Measurements from ENCODE around the gene ERG. TPM values are rescaled to one million over a fixed set of nuclear protein-coding genes. Genes with fewer than 3 reads are reported as not detected.

ERG gene
- total RNA-seq, 1 experiment from 2014 or later = not detected

DNA sequence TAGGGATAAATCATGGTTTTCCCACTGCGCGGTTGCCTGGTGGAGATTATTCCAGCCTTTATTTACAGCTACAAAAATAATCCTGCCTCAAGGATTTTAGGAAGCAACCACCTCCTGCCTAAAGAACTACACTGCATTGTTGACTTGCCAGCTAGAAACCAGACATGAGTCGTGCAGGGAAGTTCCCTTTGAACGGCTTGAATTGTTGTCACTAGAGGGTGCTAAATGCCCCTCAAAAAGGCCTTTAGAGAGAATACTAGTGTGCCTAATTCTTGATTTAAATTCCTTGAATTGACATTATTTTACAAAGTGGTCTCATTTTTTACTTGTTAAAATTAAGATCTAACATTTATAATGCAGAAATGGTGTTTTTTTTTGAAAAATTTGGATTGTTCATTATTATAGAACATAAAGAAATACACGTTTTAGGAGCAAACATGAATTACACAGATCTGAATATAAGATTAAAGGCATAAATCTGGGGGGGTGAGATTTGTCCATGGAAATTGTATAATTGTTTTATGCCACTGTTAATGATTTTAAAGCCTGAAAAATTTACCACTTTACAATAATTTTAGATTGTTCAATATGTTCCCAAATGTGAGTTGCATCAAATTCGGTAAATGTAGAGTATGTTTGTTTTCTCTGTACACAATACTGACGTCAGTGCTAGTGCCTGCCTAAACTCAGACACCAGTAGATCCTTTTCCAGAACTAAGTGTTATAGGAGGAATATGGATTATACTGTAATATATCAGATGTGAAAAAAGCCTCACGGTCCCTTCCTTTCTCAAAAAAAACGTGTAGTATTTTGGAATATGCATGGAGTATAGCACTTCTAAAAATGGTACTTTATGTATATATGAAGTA is 7.6 kb upstream of the ERG start:
- DNase-seq (ENCODE audit: low read depth) = peak; percentile 46
- in situ Hi-C loops (cut with HindIII; ENCODE audit: low pct_unique_long_range_greater_than_20kb, low sequenced_read_pairs) = no loop called here

DNA sequence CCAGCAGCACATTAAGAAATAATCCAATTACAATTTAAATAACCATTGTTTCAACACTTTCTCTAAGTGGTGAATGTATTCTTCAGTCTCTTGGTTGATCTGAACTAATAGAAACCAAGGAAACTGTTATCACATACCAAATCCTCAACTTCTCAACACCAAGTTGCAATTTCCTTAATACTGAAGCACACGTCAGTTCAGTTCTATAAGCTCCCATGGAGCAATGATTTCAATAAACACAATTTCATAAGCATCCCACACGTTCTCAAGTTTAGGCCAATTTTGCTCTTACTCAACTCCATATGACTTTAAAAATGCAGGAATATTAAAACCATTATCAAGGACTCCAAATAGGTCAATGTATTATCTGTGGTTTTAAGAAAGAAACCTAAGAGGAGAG is 5.8 kb upstream of the ERG start:
- DNase-seq (ENCODE audit: low read depth) = no peak
- in situ Hi-C loops (cut with HindIII; ENCODE audit: low pct_unique_long_range_greater_than_20kb, low sequenced_read_pairs) = no loop called here

GRCh38 chr21:38503583-38503982 is 5.3 kb upstream of the ERG start:
- DNase-seq (ENCODE audit: low read depth) = no peak
- in situ Hi-C loops (cut with HindIII; ENCODE audit: low pct_unique_long_range_greater_than_20kb, low sequenced_read_pairs) = no loop called here

- in situ Hi-C loops (cut with HindIII; ENCODE audit: low pct_unique_long_range_greater_than_20kb, low sequenced_read_pairs) = no loop called here
These were observed 1.8 kb upstream of the ERG start for GRCh38 chr21:38500073-38500472.

DNA sequence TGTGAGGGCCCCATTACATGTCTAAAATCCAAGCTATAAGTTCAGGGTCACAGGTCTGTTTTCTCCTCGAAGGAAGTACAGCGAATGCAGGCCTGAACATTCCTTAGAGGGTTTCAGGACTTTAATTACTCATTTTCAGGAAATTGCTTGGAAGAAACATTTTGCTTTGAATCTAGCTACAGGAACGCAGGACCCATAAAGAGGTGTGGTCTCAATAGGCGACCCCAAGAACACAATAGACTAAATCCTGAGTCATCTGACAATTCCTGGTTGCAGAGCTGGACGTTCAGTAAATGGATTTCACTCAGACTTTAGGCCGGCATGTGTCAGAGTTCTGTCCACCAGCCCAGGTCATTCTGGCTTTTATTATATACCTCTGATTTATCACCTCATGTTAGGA is 1.0 kb upstream of the ERG start:
- in situ Hi-C loops (cut with HindIII; ENCODE audit: low pct_unique_long_range_greater_than_20kb, low sequenced_read_pairs) = no loop called here

More at GRCh38 chr21:38500073-38500472, 1.8 kb upstream of the ERG start:
- no peak for DNase-seq (ENCODE audit: low read depth)

GRCh38 chr21:38496224-38496623 is 2.1 kb downstream of the ERG start:
- no peak for DNase-seq (ENCODE audit: low read depth)
- in situ Hi-C loops (cut with HindIII; ENCODE audit: low pct_unique_long_range_greater_than_20kb, low sequenced_read_pairs) = no loop called here

More for the DNA sequence above, 1.0 kb upstream of the ERG start:
- DNase-seq (ENCODE audit: low read depth) = no peak

DNA sequence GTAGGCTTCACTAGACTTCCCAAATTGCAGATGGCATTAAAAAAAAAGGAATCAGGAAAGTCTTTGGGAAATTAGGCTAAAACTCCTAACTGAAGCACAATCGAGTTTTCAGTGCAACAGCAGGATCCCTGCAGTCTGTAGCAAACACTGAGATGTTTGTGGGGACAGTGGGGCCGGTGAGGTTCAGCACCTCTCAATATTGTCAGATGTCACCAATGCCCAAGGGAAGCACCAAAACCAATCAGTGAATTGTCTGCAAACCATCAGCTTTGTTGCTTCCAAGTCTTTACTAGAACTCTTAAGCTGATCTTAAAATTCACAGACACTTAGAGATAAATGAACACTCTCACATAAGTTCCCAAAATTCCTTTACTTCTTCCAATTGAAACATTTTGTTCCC is 2.6 kb downstream of the ERG start:
- DNase-seq (ENCODE audit: low read depth) = no peak
- in situ Hi-C loops (cut with HindIII; ENCODE audit: low pct_unique_long_range_greater_than_20kb, low sequenced_read_pairs) = no loop called here

GRCh38 chr21:38495242-38495641 is 3.0 kb downstream of the ERG start:
- in situ Hi-C loops (cut with HindIII; ENCODE audit: low pct_unique_long_range_greater_than_20kb, low sequenced_read_pairs) = no loop called here

GRCh38 chr21:38494703-38495102 is 3.6 kb downstream of the ERG start:
- in situ Hi-C loops (cut with HindIII; ENCODE audit: low pct_unique_long_range_greater_than_20kb, low sequenced_read_pairs) = no loop called here
- DNase-seq (ENCODE audit: low read depth) = peak; percentile 40

More at GRCh38 chr21:38495242-38495641, 3.0 kb downstream of the ERG start:
- no peak for DNase-seq (ENCODE audit: low read depth)

GRCh38 chr21:38494251-38494642 is 4.0 kb downstream of the ERG start:
- in situ Hi-C loops (cut with HindIII; ENCODE audit: low pct_unique_long_range_greater_than_20kb, low sequenced_read_pairs) = no loop called here
- no peak for DNase-seq (ENCODE audit: low read depth)

DNA sequence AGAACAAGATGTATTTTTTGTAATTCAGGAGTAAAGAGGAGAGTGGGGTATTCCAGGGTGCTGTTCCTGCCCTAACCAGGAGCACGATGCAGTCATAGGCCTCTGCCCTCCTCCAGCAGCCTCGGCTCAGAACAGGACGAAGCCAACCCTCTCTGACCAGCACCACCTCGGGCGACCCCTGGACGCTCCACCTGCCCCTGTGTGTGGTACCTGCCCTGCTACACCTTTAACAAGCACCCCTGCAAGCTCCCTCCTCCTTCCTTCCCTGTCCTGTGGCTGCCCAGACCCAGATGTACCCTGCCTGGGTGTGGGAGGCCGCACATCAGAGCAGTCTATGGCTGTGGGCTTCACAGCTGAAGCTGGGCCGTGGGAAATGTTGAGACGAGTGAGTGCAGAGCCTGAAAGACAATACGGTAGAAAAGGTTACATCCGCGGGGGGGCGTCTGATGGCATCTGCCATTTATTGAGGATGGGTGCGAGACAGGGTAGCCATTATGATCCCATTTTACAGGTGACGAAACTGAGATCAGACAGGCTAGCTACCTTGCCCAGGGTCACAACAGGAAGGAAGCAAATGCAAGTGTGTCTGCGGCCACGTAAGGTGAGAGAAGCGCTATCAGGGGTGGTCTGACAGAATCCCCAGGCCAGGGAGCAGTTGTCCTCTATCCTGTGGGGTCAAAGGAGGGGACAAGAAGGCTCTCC is 4.6 kb downstream of the ERG start:
- DNase-seq (ENCODE audit: low read depth) = no peak
- in situ Hi-C loops (cut with HindIII; ENCODE audit: low pct_unique_long_range_greater_than_20kb, low sequenced_read_pairs) = no loop called here

- in situ Hi-C loops (cut with HindIII; ENCODE audit: low pct_unique_long_range_greater_than_20kb, low sequenced_read_pairs) = no loop called here
- no peak for DNase-seq (ENCODE audit: low read depth)
These were observed 6.3 kb downstream of the ERG start for GRCh38 chr21:38492007-38492406.

- in situ Hi-C loops (cut with HindIII; ENCODE audit: low pct_unique_long_range_greater_than_20kb, low sequenced_read_pairs) = no loop called here
- DNase-seq (ENCODE audit: low read depth) = no peak
These were observed 6.7 kb downstream of the ERG start for GRCh38 chr21:38491536-38491935.

- in situ Hi-C loops (cut with HindIII; ENCODE audit: low pct_unique_long_range_greater_than_20kb, low sequenced_read_pairs) = no loop called here
- no peak for DNase-seq (ENCODE audit: low read depth)
These were observed 7.8 kb downstream of the ERG start for GRCh38 chr21:38490411-38491020.

- in situ Hi-C loops (cut with HindIII; ENCODE audit: low pct_unique_long_range_greater_than_20kb, low sequenced_read_pairs) = no loop called here
- DNase-seq (ENCODE audit: low read depth) = no peak
These were observed 8.5 kb downstream of the ERG start for GRCh38 chr21:38489729-38490128.

DNA sequence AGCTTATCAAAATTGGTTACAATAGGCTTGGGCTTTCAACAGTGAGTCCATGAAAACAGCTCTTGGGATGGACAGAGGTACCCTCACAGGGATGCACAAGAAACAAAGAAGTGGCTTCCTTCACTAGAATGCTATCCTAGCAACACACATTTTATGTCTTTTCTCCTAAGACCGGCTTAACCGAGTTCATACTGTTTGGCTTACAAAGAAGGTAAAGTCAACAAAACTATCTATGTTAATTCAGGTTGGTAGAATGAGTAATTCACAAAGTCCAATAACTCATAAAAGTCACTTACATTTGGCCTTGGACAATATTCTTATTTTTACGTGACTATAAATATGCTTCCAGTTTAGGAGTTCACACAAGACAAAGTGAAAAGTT is 9.0 kb downstream of the ERG start:
- DNase-seq (ENCODE audit: low read depth) = no peak
- in situ Hi-C loops (cut with HindIII; ENCODE audit: low pct_unique_long_range_greater_than_20kb, low sequenced_read_pairs) = no loop called here

DNA sequence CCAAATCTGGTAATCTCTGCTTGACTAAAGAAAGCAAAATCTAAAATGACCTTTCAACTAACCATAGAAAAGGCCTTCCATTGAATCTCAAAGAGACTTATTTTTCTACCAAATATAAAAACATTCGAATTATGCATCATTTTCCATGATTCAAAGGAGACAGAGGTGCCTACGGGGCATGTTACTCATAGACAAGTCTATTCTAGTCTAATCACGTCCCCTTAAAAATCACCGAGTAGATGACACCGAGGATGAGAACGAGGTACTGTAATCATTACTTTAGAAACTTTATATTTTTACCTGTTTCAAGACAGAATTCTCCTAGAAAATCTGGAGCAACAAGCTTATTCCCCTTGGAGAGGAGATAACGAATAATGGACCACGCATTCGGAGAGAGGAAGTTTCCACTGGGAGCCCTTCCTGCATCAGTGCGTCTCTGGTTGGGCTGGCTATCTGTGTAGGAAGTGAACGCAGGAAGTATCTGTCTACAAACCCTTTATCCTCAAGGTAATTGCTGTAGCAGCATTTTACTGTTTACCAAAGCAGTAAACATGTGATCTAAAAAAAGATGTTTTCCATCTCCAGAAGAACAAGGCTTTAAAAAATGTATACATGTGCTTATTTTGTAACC is 9.5 kb downstream of the ERG start:
- in situ Hi-C loops (cut with HindIII; ENCODE audit: low pct_unique_long_range_greater_than_20kb, low sequenced_read_pairs) = no loop called here
- no peak for DNase-seq (ENCODE audit: low read depth)

DNA sequence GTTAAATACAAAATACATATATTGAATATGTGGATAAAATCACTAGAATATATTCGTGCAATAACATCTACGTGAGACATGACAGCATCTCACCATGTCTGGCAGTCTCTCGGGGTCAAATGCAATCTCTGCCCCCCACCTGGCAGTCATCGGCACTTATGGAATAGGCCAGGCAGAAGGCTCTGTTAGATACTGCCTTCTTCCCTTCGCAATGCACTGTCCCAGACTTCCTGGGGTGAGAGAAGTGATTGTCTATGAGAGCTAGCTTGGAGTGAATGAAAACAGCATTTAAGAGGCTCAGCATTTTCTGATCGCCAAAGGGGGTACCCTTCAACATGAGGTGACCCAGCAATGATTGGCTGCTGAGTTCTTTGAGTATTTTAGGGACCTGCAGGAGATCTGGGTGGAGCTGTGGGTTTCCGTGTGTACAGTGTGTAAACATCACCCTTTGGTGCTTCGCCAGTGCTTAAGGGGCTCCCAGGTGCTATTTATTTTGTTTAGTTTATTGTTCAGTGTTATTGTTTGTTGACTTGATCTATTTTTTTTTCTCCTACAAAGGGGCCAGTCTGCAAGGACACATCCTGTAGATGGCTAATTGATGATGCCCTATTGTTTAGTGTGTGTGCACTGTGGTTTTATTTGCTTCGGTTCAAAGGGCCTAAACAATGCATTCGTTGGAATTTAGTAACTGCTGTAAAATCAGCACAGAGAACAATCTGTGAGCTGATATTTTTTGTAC is 10.2 kb downstream of the ERG start:
- DNase-seq (ENCODE audit: low read depth) = no peak
- in situ Hi-C loops (cut with HindIII; ENCODE audit: low pct_unique_long_range_greater_than_20kb, low sequenced_read_pairs) = no loop called here

Measured in Caki2 (cell line).